Measurements from ENCODE around the gene SPATA31C1. TPM values are rescaled to one million over a fixed set of nuclear protein-coding genes. Genes with fewer than 3 reads are reported as not detected.

Gene SPATA31C1
- total RNA-seq, 1 donor: not detected

DNA sequence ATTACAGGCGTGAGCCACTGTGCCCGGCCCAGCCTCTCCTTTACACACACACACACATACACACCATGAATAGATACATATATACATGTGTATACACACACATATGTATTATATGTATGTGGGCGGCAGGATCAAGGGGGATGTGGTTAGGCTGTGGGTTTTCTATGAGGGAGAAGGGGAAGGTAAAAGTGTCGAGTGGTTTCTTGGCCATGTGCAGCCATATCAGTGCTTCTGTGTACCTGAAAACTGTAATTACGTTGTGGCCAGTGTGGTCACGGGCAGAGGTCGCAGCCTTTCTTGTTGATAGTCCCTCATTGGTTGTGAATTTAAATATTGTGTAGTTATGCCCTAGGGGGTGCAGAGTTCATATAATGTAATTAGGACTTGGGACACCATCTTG, 40.1 kb downstream of the SPATA31C1 start:
- TF ChIP-seq, protein P1, sequence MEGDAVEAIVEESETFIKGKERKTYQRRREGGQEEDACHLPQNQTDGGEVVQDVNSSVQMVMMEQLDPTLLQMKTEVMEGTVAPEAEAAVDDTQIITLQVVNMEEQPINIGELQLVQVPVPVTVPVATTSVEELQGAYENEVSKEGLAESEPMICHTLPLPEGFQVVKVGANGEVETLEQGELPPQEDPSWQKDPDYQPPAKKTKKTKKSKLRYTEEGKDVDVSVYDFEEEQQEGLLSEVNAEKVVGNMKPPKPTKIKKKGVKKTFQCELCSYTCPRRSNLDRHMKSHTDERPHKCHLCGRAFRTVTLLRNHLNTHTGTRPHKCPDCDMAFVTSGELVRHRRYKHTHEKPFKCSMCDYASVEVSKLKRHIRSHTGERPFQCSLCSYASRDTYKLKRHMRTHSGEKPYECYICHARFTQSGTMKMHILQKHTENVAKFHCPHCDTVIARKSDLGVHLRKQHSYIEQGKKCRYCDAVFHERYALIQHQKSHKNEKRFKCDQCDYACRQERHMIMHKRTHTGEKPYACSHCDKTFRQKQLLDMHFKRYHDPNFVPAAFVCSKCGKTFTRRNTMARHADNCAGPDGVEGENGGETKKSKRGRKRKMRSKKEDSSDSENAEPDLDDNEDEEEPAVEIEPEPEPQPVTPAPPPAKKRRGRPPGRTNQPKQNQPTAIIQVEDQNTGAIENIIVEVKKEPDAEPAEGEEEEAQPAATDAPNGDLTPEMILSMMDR (IDR thresholded peaks at IDR 0.05; ENCODE audit: extremely low read depth, low read depth, low read length): no peak
- no peak for DNase-seq (ENCODE audit: insufficient read length, low spot score, missing footprints)
- Histone ChIP-seq H3K4me3 (ENCODE audit: insufficient read depth, low read length) (no peak overlapping the region), H3K27me3 (ENCODE audit: insufficient read depth, low read length) (no peaks in the 10 kb centered on the region), H3K4me2 (ENCODE audit: insufficient read depth, low read length) (no peak overlapping the region), H3K9me3 (ENCODE audit: low read depth, low read length) (no peaks in the 10 kb centered on the region), H3K4me1 (ENCODE audit: insufficient read depth, low read length) (no peaks in the 10 kb centered on the region), H3K79me2 (ENCODE audit: insufficient read depth, low read length) (no peaks in the 10 kb centered on the region), H3K36me3 (ENCODE audit: insufficient read depth, low read length) (no peaks in the 10 kb centered on the region), H4K20me1 (ENCODE audit: insufficient read depth, low read length) (no peaks in the 10 kb centered on the region), H3K27ac (ENCODE audit: low read depth, low read length) (no peak overlapping the region), H2AFZ (ENCODE audit: low read length) (no peak overlapping the region)

DNA sequence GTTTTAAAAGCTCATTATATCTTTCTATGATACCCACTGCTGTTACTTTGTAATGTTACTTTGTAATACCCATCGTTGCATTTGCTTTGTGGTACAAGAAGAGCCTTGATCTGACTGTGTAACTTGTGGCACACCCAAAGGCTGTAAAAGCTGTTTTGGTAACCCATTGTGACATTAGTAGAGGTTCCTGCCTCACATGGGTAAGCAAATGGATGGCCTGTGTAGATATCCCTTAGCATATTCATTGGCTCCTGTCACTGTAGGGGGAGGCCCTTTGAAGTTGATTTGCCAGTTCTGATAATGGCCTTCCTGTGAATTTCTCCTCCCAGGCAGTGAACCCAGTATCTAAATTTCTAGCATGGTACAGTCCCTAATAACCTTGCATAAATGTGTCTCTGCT, 40.8 kb downstream of the SPATA31C1 start:
- H3K79me2 ChIP-seq (ENCODE audit: insufficient read depth, low read length): no peaks in the 10 kb centered on the region
- no peaks in the 10 kb centered on the region for H3K9me3 ChIP-seq (ENCODE audit: low read depth, low read length)
- no peak overlapping the region for H2AFZ ChIP-seq (ENCODE audit: low read length)
- no peak overlapping the region for H3K27ac ChIP-seq (ENCODE audit: low read depth, low read length)
- H4K20me1 ChIP-seq (ENCODE audit: insufficient read depth, low read length): no peaks in the 10 kb centered on the region
- no peaks in the 10 kb centered on the region for H3K4me1 ChIP-seq (ENCODE audit: insufficient read depth, low read length)
- TF ChIP-seq, protein P1 (IDR thresholded peaks at IDR 0.05; ENCODE audit: extremely low read depth, low read depth, low read length): no peak
- H3K4me3 ChIP-seq (ENCODE audit: insufficient read depth, low read length): no peak overlapping the region
- no peaks in the 10 kb centered on the region for H3K27me3 ChIP-seq (ENCODE audit: insufficient read depth, low read length)
- no peak overlapping the region for H3K4me2 ChIP-seq (ENCODE audit: insufficient read depth, low read length)
- DNase-seq (ENCODE audit: insufficient read length, low spot score, missing footprints): no peak
- no peaks in the 10 kb centered on the region for H3K36me3 ChIP-seq (ENCODE audit: insufficient read depth, low read length)

DNA sequence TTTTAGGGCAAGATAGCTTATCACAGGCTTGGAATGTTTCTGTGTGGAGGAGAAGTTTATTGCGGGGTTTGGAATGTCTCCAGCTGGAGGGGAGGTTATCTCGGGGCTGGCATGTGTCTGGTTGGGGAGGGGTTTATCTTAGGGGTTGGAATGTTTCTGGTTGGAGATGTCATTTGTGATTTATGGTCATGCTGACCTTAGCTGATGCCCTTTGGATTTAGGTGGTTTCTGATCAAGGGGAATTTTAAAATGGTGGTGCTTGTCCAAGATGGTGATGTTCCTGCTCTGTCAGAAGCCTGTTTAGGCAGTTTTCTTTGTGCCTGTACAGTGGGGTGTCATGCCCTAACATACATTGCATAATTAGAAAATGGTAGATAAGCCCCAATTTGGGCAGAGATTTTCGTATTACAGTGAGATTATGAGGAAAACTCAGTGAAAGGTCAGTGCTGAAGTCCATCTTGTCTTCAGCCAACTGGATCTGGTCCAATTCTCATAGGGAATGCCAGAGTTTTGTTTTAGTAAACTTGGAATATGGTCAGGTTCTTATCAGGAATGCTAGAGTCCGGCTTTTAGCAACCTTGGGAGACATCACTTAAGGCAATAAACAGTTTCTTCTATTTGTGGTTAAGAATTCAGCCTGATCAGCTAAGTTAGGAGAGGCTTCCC, 42.3 kb downstream of the SPATA31C1 start:
- DNase-seq (ENCODE audit: insufficient read length, low spot score, missing footprints): no peak
- Histone ChIP-seq H3K27ac (ENCODE audit: low read depth, low read length) (no peak overlapping the region), H3K4me1 (ENCODE audit: insufficient read depth, low read length) (no peaks in the 10 kb centered on the region), H3K9me3 (ENCODE audit: low read depth, low read length) (no peaks in the 10 kb centered on the region), H2AFZ (ENCODE audit: low read length) (no peak overlapping the region), H3K79me2 (ENCODE audit: insufficient read depth, low read length) (no peaks in the 10 kb centered on the region), H3K36me3 (ENCODE audit: insufficient read depth, low read length) (no peaks in the 10 kb centered on the region), H3K27me3 (ENCODE audit: insufficient read depth, low read length) (no peaks in the 10 kb centered on the region), H3K4me3 (ENCODE audit: insufficient read depth, low read length) (no peak overlapping the region), H3K4me2 (ENCODE audit: insufficient read depth, low read length) (no peak overlapping the region), H4K20me1 (ENCODE audit: insufficient read depth, low read length) (no peaks in the 10 kb centered on the region)
- TF ChIP-seq, protein P1 (IDR thresholded peaks at IDR 0.05; ENCODE audit: extremely low read depth, low read depth, low read length): no peak

DNA sequence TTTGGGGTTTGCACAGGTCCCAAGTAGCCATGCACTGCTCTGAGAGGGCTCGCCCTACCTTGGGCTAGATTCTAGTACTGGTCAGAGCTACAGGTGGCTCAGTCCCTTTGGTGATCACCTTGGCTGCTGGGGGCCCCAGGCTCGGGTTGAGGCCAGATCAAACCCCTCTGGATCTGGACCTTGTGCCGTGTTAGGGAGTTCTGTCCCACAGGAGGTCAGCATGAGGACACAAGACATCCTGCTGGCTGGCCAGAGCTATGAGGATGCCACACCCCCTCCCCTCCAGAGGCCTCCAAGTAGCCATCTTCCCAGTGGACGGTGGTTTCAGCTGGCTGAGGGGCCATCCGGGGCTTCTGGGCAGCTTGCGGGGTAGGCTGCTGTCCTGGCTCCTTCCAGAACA, 46.0 kb downstream of the SPATA31C1 start:
- TF ChIP-seq, protein P1 (IDR thresholded peaks at IDR 0.05; ENCODE audit: extremely low read depth, low read depth, low read length): no peak
- no peaks in the 10 kb centered on the region for H4K20me1 ChIP-seq (ENCODE audit: insufficient read depth, low read length)
- no peaks in the 10 kb centered on the region for H3K79me2 ChIP-seq (ENCODE audit: insufficient read depth, low read length)
- H3K27me3 ChIP-seq (ENCODE audit: insufficient read depth, low read length): no peaks in the 10 kb centered on the region
- H3K36me3 ChIP-seq (ENCODE audit: insufficient read depth, low read length): no peaks in the 10 kb centered on the region
- no peaks in the 10 kb centered on the region for H3K4me1 ChIP-seq (ENCODE audit: insufficient read depth, low read length)
- no peak overlapping the region for H3K4me2 ChIP-seq (ENCODE audit: insufficient read depth, low read length)
- no peak overlapping the region for H3K27ac ChIP-seq (ENCODE audit: low read depth, low read length)
- DNase-seq (ENCODE audit: insufficient read length, low spot score, missing footprints): no peak
- H3K9me3 ChIP-seq (ENCODE audit: low read depth, low read length): no peaks in the 10 kb centered on the region
- H2AFZ ChIP-seq (ENCODE audit: low read length): no peak overlapping the region
- H3K4me3 ChIP-seq (ENCODE audit: insufficient read depth, low read length): no peak overlapping the region

Data from osteoblast (primary cell).